Non-pigmented ciliary epithelial cell (primary cell): ENCODE measurements around the gene TXNDC16.

Experiments
- DNase-seq: peaks from one replicate; pipeline ENCODE4 v3.0.0-alpha.2; 2010; ENCODE audit warnings: low read depth

Gene TXNDC16

DNA sequence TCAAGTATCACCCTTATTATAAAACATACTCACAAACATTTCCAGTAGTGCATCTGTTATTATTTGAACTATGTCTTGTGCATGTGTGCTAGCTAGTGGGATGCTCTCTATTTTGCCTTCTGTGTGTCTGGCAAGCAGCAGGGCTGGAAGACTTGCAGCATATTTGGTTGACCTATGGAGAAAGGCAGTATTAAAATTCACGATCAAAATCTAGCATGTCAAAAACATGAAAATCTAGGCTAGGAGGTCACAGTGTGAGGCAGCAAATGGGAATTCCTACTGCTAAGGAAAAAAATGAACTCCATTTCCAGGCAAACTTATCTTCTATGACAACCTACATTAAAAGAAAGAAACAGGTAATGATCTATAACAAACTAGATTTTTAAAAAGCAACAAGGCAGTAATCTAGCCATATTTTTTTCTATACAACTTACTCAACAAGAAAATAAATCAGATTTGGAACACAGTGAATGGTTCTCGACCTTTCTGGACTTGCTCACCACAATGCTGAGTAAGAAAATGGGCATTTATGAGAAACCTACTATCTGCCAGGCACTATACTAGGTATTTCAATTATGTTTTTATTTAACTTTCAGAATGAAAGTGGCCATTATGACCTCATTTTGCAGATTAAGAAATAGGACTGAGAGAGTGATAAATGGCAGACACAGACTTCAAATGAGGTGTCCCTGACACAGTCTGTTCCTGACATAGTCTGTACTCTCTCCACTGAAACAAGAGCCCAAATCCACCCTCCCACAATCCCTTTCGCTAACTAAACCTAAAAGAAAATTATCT is 96.8 kb downstream of the TXNDC16 start:
- peak; percentile 48 for DNase-seq

DNA sequence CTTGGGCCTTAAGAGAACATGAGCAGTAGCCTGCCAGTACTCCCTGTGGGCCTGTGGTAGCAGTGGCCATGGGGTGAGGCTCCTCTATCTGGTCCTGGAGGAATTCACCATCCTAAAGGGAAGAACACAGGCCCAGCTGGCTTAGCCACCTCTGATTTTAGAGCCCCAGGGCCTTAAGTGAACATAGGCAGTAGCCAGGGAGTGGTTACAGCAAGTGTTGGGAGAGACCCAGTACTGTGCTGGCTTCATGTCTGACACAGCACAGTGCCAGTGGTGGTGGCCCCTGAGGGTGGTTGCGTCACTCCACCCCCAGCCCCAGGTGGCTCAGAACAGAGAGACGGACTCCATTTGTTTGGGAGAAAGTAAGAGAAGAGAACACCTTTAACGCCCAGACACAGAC is 105.1 kb downstream of the TXNDC16 start:
- no peak for DNase-seq

DNA sequence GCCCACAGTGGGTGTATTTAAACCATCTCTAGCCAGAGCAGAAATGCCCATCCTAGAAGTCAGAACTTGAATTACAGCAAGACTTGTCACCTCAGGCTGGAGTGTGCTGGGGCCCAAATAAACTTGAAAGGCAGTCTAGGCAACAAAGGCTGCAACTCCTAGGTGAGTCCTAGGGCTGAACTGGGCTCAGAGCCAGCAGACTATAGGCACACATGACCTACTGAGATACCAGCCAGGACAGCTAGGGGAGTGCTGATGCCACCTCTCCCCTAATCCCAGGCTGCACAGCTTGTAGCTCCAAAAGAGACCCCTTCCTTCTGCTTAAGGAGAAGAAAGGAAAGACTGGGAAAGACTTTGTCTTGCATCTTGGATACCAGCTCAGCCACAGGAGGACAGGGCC is 106.0 kb downstream of the TXNDC16 start:
- no peak for DNase-seq

DNA sequence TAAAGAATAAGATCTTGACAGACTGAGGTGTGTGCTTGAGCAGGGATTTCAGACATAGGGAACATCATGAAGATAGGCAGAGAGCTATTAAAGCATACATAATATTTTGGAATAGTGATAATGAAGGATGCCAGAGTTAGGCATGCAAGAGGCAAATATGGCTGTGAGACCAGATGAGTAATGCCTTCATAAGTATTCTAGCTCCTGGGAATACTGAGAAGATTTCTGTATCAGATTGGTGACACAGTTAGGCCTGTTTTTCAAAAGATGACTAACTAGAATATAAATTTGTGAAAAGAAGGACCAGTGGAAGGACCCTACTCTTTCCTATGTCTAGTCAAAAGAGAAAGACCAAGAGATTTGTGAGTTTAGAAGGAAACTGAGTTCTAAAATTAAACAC is 108.8 kb downstream of the TXNDC16 start:
- DNase-seq, result no peak

DNA sequence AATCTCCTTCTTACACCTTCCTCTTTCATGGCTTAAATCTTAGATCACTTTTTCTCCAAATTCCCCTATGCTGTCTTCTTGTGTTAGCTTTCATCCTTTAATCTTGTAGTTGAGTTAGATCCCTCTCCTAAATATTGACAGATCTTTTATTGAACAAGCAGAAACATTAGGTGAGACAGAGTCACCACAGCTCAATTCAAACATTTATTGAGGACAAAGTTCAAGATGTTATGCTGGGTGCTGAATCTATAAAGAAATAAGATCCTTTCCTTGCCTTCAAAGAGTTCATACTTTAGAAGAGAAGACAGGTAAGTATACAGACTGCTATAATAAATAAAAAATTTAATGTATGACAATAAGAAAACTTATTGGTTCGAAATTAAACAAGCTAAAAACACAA is 109.7 kb downstream of the TXNDC16 start:
- DNase-seq, result no peak

DNA sequence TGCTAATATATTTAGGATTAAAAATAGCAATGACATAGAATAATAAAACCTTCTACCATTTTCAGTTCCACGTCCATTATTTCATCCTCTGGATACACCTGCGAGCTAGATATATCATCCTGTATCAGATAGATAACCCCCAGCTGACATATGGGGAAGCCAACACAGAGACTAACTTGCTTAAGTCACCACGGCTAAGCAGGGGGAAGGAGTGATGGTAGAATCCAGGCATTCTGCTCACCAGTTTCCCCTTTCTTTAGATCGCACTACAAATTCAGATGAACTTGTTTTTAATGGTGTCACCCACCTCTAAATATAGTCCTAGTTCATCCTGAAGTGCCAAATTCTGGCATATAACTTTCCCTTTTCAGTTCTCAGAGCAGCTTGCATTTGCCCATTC is 110.1 kb downstream of the TXNDC16 start:
- DNase-seq, result no peak

DNA sequence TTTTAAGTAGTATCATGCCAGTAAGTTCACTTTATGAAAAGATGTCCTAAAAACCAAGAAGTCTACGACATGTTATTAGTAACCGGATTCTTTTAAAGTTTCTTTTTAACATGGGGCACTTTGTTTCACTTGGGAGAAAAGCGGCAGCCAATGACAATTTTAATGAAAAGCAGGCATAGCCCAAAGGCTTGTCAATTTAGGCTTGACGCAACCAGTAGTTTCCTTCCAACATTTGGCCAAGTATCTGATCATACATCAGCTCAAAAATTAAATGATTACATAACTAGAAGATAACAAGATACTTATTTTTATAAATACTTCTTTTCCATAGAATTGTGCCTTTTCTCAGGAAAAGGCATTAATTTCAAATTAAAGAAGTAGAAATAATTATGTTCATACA is 112.8 kb downstream of the TXNDC16 start:
- no peak for DNase-seq

DNA sequence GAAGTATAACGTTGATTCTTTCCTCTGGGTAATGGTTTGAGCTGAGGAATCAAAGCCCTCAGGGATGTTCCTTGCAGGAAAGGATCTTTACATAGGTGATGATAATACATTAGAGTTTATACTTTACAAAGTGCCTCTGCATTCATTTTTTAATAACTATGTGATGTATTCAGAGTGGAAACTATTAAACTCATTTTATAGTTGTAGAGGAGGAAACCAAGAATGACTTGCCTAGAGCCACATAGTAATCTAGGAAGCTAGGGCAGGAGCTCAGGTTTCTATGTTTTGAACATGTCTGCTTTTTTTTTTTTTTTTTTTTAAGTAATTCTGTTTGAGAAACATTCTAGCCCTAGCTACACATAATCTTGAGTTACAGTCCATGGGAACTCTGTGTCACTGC is 117.3 kb downstream of the TXNDC16 start:
- no peak for DNase-seq

DNA sequence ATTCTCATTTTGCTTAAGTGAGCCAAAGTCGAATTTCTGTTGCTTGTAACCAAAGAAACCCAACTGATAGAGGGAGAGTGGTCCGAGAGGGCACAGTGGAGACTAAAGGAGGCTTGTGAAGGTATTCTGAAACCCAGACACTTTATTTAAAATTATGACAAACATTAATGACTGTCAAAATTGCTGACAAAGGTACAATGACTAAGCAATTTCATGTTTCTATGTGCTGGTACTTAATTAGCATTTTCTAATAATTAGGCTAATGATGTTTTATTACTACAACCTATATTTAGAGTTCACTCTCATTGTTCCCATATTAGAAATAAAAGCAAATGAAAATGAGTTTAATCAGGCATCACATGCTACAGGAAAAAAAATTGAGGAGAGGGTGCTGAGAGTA is 121.8 kb downstream of the TXNDC16 start:
- DNase-seq, result no peak

DNA sequence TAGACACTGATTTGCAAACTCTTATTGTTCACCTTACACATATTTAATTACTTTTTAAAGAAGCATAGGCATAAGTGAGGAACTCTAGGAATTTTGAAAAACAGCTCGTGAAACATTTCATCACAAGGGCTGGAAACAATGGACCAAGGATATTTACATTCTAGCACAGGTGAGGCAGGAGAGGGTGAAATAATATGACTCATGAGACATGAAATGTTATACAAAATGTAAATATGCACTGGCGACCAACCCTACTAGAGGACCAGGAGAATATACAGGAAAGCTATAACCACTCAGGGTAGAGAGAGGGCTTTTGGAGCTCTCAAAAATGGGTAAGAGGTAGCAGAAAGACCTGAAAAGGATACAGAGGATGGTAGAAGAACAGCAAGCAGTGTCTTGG is 122.9 kb downstream of the TXNDC16 start:
- DNase-seq, result no peak

DNA sequence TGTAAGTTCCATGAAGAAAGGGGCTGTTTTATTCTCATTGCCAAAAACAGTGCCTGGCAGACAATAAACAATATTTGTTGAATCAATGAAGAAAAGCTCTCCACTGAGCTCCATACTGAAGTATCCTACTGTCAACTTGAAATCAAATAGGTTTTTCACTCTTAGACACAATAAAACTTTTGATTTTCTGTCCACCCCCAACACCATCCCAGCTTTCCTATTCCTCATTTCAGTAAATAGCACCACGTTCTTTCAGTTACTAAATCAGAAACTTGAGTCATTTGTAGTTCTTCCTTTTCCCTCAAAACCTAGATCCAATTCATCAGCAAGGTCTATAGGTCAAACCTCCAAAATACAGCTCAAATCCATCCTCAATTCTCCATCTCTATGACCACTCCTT is 124.8 kb downstream of the TXNDC16 start:
- DNase-seq, result no peak

DNA sequence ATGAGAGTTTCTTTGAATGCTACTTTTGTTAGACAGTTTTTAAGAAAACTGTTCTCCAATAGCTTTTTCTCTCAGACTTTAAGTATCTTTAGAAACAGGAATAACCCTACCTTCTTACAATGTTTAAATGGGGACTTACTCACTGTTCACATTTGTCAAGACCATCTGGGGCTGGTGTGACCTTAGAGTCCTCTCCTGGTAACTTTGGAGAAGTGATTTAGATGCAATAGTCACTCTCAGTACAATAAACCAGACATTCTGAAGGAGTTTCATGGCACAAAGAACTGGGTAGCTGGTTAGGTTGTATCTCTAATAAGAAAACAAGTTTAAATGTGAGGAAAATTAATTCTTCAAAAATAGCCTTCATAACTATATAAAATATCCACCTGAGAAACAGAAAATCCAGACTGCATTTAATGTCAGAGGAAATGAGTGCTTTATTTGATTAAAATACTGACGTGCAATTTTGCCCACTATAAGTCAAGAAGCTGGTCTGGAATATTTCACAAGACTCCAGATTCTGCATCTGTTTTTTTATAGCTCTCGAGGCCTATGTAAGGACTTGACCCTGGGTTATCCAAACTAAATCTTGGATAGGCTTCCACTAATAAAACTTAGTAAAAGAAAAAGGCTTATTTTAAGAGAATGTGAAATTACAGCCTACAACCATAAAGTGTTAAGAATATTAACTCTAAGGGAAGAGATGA is 129.5 kb downstream of the TXNDC16 start:
- no peak for DNase-seq

DNA sequence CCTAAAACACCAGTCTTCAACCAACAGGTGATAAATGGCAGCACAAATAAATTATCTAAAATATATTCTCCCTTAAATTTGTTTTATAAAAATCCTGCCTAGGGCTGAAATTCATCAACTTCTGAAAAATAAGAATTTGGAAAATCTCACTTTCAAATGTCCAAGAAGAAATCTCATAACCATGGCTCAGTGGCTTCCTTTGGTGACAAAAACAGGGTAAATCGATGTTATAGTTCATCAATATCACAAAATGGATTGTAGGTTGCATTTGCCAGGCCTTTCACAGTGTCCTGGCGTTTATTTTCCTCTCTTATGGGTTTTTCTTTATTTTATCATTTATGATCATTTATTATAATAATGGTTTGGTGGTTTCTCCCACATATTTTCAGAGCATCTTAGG is 135.2 kb downstream of the TXNDC16 start:
- DNase-seq, result no peak

DNA sequence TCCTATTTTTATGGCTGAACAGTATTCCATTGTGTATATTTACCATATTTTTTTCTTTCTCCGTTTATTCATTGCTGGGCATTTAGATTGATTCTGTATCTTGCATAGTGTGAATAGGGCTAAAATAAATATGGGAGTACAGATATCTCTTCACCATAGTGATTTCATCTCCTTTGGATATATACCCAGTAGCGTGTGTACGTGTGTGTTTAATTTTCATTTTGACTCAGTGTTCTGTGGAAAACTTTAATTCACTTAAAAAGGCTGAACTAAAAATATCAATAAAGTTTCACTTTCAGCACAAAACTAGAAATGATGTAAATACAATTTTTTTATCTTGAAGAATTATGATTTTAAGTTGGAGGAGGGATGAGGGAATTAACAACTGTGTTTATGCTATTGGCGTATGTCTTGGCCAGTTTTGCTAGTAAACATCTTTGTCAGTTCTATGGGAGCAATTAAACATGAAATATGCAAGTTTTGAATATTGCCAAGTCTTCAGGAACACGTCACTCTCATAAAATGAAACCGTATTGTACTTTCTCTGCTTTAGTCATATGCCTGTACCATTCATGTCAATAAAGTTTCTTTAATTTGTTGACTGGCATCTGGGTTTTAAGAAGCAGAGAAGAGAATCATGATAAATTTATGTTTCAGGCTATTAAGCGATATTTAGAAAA is 138.4 kb downstream of the TXNDC16 start:
- no peak for DNase-seq

DNA sequence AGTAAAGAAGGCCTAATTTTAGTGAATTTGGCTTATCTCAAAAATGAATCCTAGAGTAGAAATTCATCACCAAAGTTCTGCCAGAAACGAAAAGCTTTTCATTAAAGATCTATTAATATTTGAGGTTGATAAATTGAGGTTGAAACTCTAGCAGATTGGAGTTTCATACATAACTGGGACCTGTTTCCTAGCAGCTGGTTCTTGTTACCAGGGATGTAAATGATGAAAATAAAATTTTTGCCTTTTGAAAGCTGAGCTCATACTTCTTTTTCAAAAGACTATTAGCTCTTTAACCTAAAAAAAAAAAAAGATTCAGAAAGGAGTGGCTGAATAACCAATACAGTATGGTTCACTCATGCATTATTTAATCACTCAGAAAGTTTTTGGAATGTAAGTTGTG is 139.9 kb downstream of the TXNDC16 start:
- DNase-seq, result no peak

DNA sequence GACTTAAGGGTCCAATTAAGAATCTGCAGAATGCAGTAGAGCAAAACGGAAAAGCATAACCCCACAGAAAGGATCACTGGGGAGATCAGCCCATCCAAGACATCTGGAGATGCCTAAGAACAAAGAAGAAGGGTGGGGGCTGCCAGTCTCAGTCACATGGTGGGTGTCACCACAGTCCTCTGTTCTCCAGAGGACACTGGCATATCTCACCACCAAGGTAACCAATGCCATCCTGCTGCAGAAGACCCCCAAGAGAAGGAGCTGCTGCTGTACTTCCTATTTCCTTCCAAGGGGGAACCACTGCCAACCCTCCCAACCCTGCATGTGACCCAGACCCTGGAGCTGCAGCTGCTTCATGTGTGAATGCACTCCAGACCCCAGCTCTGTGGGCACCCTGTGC is 147.0 kb downstream of the TXNDC16 start:
- no peak for DNase-seq

DNA sequence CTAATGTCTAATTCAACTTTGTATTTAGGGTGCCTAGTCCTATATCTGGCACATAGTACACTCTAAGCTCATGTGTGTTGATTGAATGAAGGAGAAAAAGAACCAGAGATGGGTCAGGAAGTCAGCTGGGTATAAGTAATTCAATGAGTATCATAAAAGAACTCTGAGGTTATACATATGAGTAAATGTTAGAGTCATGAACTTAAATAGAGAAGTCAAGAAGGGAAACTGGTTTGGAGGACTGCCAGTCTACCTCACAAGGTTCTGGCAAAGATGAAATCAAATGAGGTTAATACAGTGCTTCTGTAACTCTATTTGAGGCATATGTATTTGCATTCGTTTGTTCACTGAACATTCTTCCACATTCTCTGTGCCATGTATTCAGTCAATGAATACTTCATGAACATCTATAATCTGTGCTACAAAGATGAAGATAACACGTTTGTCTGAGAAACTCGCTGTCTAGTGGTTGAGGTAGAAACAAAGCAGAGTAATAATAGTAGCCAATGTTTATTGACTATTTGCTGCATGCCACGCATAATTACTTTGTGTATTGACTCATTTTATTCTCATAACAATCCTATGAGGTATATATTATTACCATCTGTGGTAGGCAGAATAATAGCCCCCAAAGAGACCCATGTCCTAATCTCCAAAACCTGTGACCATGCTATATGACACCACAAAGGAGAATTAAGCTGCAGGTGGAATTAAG is 149.3 kb downstream of the TXNDC16 start:
- peak; percentile 14 for DNase-seq

DNA sequence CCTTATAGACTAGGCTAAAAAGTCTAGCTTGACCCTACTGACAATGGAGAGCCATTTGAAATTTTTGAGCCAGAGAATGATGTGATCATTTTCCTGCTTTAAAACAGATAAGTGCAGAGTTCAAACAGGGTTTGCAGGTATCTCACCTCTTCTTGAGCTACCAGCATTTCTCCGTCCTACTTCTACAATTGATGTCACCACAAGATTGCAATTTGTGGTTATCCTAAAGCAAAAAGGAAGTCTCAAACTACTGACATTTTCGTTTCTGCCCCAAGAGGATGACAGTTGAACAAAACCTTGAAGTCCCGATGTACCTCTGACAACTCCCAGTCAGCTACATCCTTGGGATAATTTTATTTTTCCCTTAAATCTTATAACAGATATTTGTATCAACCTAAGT is 151.5 kb downstream of the TXNDC16 start:
- DNase-seq, result no peak

DNA sequence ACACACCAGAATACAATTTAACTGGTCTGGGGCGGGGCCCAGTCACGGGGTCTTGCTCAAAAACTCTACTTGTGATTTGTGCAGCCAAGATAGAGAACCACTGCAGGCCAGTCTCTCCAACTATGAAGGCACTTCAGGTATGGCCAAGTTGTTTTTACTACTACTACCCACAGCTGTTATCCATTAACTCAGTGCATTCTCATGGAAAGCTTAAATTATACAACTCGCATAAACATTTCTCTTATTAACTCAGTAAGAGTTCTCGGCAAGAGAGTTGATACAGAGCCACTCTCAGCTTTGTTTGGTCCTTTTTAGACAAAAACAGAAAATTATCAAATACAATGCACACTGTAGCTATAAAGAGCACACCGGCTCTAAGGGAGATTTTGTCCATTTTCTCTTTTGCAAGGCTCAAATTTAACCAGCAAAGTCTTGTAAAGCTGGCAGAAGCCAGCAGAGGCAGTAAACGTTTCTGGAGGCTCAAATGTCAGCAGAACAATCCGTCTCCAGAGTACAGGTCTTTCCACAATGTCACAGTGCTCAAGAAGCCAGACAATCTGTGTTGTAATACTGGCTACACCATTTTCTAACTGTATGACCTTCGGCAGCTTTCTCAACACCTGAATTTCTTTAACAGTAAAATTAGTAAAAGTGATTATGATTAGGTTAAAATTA is 152.2 kb downstream of the TXNDC16 start:
- peak; percentile 11 for DNase-seq

DNA sequence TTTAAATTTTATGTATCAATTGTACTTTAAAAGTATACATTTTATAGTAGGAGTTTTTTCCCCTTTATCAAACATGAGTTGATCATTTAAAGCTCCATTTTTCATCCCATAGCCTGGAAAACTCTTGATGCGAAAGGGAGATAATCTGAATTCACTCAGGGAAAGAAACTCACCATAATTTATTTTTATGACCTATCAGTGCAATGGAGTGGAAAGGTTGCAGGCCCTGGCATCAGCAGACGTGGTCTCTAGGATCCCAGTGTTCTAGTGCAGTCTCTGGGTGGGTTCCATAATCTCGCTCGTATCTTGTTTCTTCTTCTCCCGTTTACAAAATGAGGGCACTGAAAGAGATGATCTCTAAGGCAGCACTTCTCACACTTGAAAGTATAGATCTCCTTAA is 153.2 kb downstream of the TXNDC16 start:
- no peak for DNase-seq

DNA sequence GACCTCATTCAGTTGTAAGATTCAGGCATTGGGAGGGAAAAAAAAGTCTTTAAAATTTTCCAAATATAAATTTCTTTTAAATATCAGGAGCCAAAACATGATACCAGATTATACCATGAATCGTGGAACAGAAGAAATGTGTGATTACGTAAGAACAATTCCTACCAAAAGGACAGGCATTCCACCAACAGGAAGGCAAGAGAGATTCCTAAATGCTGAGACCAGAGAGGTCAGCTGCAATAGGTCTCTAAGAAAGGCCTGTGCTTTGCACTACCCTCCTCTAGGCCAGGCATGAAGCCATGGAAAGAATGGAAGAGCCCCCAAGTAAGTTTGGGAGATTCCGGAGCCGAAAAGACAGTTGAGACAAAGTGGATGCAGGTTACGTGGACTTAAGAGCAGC is 154.5 kb downstream of the TXNDC16 start:
- peak; percentile 35 for DNase-seq

DNA sequence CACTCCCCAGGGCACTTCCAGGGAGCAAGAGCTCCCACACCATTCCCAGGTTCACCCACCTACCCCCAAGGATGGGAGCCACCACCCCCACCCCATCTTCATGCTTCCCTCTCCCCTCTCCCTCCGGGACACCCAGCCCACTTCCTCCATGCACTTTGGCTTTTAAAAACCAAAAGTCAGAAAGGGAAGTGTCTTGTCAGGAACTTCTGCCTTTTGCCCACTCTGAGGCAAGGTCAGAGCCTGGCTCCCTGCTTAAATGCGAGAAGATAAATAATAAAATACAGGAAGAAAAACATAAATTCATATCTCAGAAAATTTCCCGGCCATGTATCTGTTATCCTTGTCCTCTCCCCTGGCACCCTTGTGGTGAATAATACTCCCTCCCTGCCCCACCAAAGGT is 156.6 kb downstream of the TXNDC16 start:
- no peak for DNase-seq
